ENCODE measurements around the gene GNAZ. TPM values are rescaled to one million over a fixed set of nuclear protein-coding genes. Genes with fewer than 3 reads are reported as not detected.

Gene GNAZ
- total RNA-seq, 1 experiment from 2014 or later: 12.8 TPM

DNA sequence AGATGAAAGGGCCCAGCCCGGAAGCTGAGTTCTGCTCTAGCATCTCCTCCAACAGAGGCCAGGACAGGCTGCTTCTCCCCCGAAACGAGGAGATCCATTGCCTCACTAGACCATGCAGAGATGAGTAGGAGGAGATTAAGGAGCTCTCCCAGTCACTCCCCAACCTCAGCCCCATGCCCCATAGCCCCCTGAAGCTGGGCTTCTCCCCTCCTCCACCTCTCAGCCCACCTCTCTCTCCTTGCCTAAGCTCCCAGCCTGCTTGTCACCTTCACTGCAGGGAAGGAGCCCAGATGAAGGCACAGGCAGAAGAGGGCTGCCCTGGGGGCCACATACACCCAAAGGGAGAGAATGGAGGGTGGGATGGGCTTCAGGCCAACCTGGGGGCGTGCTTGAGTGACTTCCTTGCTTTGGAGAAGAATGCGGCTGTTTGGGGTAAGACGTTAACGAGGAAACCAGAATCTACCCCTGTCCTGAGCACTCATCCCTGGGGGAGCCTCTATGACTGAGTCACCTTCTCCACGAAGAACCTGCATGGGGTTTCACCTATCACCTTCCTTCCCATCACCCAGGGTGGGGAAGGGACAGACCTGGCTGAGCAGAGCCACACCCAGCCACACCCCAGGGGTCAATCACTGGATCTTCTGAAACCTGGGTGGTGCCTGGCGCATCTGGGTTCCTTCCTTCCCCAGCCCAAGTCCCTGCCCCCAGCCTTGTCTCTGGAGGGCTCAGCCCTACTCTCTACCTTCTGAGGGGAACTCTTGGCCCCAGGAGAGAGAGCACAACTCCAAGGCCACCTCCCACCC is 11.6 kb upstream of the GNAZ start:
- no peaks in the 10 kb centered on the region for H3K9me3 ChIP-seq
- no peaks in the 10 kb centered on the region for H3K27me3 ChIP-seq
- no peaks in the 10 kb centered on the region for H3K36me3 ChIP-seq
- no peak overlapping the region for H3K4me3 ChIP-seq
- DNase-seq: no peak

DNA sequence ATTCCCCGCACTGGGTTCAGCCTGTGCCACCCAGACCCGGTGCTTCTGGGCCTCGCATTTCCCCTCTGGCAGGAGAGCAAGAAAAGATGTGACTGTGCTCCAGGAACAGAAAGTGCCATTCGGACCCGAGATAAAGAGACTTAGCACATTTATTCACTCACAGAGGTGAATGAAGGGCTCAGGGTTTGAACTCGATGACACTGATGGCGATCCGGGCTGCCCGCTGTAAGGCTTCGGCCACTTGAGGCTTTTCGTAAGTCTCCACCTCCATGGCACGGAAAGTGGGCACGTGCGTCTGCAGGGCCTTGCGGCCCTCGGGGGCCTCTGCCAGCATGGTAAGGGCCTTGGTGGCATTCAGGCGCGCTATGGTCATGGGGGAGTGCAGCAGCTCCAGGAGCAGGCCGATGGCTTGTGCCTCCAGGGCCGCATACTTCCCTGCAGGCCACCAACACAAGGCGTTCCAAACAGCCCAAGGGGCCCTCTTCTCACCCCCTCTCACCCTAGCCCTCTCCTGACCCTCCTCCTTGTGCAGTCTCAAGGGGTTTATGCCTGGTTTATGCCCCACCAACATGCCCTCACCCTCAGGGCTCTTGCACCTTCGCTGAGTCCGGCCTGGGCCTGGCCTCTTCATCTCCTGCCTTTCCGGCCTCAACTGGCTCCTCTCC is 10.9 kb upstream of the GNAZ start:
- Histone ChIP-seq H3K9me3 (no peaks in the 10 kb centered on the region), H3K4me3 (no peak overlapping the region), H3K27me3 (no peaks in the 10 kb centered on the region), H3K36me3 (no peaks in the 10 kb centered on the region)
- DNase-seq: no peak

DNA sequence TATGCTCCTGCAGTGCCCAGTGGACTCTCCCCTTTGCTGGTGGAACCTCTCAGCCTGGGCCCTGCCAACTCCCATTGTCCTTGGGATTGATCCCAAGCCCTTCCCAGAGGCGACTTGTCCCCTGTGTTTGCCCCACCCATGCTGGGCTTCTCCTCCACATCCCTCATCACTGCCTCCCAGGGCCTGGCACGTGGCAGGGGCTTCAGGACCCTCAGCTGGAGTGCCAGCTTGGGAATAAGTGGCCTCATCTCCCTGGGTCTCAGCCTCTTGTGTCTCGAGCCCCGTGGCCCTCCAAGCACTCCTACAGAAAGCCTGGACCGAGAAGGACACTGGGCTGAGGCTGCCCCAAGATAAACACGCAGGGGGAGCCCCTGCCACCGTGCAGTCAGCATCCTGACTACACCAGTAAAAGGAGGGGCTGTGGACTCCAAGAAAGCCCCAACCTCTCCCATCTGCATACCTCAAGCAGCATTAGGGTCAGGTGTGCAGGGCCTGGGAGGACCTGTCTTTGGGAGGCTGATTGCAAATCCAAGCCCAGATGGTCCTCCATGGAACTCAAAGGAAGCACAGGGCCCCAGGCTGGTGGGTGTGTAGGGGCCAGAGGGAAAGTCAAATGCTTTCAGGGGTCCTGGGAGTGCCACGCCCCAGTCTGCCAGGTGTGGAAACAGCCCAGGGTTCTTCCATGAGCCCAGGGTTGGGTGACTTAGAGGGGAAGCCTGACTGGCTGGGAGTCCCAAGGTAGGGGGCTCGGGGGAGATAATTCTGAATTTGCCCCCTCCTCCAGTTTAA is 9.5 kb upstream of the GNAZ start:
- H3K27me3 ChIP-seq: no peaks in the 10 kb centered on the region
- H3K9me3 ChIP-seq: no peaks in the 10 kb centered on the region
- no peaks in the 10 kb centered on the region for H3K36me3 ChIP-seq
- no peak overlapping the region for H3K4me3 ChIP-seq
- DNase-seq: no peak

DNA sequence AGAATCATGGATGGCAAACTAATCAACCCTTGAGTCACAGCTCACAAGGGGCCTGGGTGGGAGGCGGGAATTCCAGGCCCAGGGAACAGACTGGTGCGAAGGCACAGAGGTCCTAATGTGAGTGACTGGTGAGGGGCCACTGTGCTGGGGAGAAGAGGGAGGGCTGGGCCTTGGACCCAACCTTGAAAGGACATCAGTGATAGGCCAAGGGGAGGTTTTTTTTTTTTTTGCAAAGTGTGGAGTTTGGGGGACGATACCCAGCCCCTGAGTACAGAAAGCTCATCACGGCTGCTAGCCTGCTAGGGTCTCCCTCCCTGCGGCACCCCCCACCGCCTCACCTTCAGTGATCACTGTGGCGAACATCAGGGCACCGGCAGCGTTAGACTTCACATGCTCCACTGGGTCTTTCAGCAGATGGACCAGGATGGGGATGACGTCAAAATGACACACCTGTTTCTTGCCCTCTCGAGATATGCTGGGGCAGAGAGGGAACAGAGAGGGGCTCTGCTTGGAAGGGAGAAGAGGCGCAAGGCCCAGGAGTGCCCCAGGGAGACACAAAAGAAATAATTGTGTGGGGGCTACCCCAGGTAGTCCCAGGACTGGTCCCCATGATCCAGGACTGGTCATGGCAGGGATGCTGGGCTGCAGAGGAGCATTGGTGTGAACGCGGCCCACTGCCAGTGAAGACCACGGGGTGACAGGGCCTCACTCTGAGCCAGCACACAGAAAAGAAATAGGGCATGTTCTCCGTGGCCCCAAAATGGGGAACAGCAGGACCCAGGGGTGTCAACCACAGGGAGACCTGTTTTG is 8.6 kb upstream of the GNAZ start:
- Histone ChIP-seq H3K9me3 (no peaks in the 10 kb centered on the region), H3K36me3 (no peaks in the 10 kb centered on the region), H3K27me3 (no peaks in the 10 kb centered on the region), H3K4me3 (no peak overlapping the region)
- no peak for DNase-seq

DNA sequence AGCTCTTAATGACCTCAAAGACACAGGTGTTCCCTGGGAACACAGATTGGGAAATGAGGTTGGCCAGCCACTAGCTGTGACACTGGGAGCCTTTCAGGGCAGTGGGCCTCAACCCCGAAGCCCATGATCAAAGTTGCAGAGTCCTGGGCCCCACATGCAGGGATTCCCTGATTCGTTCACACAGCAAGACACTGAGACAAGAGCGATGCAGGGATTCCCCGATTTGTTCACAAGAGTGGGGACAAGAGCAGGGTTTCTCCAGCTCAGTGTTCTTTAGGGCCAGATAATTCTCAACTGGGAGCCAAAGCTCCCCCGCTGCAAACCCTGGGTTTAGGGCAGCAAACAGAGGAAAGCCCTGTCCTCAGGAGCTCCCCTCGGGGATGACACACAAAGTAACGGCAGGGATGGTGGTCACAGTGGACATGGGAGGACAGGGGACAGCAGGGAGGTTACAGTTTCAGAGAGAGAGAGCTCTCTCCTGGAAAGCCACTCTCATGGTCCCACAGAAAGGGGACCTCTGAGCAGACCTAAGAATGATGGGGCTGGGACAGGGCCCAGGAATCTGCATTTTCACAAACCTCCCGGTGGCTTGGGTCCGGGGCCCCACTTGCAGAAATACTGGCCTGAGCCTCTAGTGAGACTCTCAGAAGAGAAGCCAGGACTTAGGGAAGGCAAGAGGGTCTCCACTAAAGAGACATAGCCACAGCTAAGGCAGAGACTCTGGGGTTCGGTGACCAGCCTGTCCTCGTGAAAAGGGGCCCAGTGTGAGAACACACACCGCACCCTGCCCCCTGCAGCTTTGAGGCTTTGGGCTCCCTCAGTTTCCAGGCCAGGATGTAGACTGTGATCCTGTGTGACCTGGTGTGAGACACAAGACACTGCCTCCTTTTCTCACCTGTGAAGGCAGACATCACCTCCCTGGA is 7.4 kb upstream of the GNAZ start:
- Histone ChIP-seq H3K4me3 (no peak overlapping the region), H3K9me3 (no peaks in the 10 kb centered on the region), H3K36me3 (no peaks in the 10 kb centered on the region), H3K27me3 (no peaks in the 10 kb centered on the region)
- DNase-seq: no peak

DNA sequence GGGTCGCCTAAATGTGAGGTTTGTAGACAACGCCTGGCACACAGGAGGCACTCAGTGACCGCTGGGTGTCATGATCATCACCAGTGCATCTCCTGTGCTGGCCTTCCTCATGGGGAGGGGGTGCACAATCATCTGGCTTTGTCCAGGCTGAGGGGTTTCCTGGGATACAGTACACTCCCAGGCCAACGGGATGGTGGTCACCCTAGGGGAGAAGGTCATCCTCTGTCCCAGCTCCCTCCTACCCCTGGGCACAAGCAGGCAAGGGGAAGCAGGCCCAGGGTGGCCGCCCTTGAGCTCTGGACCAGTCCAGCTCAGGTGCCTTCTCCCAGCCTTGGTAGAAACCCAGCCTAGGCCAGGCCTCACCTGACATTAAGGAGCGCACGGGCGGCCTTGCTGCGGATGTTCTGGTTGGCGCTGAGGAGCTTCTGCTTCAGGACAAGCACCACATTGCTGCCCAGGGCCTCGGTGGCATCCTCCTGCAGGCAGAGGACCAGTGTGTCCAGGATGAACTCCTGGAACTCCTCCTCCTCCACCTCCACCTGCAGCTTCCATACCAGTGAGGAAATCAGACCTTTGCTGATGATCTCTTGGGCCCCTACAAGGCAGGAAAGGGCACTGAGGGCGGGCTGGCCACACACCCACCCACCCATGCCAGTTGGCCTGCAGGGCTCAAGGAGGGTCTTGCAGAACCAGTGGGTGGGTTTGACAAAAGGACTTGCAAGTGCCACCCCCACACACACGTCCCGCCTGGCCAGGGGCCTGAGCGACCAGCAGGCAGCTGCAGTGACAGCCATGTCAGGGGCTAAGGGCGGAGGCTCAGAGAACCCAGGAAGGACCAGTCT is 6.6 kb upstream of the GNAZ start:
- Histone ChIP-seq H3K9me3 (no peaks in the 10 kb centered on the region), H3K36me3 (no peaks in the 10 kb centered on the region), H3K4me3 (no peak overlapping the region), H3K27me3 (no peaks in the 10 kb centered on the region)
- DNase-seq: no peak

DNA sequence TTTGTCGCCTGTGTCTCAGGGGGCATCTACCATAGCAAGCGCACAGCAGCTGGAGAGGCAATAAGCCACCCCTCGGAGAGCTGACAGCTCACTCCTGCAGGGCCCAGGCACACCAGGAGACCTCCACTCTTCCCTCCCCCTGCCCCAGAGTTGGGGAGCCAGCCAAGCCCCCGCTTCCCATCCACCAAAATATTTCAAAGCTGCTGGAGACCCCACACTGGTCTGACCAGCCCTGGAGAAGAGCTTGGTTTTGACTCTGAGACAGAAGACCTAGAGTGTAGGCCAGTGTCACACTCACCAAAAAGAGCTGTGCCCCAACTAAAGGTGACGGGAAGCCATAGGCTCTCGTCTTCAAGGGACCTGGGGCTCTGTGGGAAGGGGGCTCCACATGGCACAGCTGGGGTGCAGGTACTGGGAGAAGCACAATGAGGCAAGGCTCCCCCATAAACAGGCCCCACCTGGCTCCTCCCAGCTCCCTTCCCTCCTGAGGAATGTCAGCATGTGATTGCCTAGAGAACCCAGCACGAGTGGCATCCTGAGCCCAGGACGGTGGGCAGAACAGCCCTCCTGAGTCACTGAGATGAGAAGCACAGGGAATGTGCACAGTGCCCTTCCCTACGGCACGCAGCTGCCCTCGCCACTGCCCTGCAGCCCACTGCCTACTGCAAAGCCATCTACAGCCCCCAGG is 5.8 kb upstream of the GNAZ start:
- Histone ChIP-seq H3K9me3 (no peaks in the 10 kb centered on the region), H3K27me3 (no peaks in the 10 kb centered on the region), H3K4me3 (no peak overlapping the region), H3K36me3 (no peaks in the 10 kb centered on the region)
- DNase-seq: no peak

DNA sequence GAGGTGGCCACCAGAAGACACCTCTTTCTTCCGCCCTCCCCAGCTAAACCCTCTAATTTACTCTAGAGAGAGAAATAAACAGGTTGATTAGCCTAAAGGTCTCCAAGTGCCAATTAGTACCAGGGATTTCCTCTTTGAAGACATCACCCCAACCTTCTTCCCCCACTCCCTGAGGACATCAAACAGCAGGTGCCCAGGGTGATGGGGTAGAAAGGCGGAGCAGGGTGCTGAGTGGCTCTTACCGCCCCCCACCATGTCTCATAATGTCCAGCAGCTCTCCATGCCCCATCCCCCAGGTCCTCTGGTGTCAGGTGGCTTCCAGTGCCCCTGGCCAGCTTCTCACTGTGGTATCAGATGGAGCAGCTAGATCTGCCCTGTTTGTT is 5.3 kb upstream of the GNAZ start:
- DNase-seq: no peak
- no peaks in the 10 kb centered on the region for H3K9me3 ChIP-seq
- H3K36me3 ChIP-seq: no peaks in the 10 kb centered on the region
- H3K27me3 ChIP-seq: no peaks in the 10 kb centered on the region
- H3K4me3 ChIP-seq: no peak overlapping the region

DNA sequence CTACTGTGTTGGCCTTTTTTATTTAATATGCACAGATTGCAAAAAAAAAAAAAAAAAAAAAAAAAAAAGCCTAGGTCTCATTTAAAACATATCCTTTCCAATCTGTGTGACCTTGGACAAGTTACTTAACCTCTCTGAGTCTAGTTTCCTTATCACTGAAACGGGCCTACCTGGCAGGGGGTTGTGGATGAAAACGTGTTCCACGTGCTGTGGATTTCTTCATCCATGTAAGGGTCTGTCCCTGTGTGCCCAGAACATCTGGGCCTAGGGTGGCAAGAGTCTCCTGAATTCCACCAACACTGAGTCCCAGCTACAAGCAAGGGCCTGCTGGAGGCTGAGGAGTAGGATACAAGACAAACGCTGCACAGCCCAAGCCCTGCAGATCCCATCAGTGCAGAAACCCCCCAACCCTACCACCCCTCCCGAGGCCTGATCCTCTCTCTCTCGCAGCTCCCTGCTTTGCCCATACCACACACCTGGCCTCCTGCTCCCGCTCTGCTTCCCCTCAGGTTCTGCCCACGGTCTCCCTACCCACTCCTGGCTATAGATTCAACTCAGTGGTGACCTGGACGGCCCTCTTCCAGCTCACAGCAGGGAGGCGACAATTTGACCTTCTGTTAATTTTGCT is 4.7 kb upstream of the GNAZ start:
- Histone ChIP-seq H3K4me3 (no peak overlapping the region), H3K36me3 (no peaks in the 10 kb centered on the region), H3K9me3 (no peaks in the 10 kb centered on the region), H3K27me3 (no peaks in the 10 kb centered on the region)
- DNase-seq: no peak

DNA sequence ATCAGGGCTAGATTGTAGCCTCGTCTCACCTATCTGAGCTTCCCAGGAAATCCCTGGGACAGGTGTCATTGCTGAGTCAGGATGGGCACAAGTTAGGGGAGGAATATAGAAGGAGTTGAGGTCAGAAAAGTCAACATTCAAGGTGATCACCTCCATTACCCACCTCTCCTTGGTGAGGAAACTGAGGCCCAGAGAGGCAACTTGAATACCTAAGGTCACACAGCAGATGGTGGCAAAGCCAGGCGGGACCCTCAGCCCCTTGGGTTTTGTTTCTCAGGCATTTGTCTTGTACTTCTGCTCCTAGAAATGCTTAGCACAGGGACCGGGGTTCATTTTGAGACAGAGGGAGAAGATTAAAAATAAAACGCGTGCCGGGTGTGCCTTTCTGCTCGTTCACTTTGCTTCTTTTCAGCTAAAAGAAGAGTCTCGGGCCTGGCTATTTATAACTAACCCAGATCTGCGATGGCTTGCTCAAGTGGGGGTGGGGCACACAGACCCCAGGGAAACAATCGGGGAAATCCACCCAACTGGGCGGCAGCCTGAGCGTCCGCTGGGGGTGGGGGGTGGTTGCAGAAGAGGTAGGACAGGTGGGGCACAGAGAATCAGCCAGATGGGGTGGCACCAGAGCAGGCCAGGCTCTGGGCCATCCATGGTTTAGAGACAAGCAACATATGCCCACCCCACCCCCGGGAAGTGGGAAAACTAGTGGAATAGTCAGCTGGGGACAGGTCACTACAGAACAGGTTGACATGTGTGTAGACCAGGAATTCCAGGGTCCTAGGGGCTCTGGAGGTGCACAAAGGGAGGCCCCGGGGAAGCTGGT is 3.9 kb upstream of the GNAZ start:
- no peak for DNase-seq
- Histone ChIP-seq H3K36me3 (no peaks in the 10 kb centered on the region), H3K9me3 (no peaks in the 10 kb centered on the region), H3K27me3 (no peaks in the 10 kb centered on the region), H3K4me3 (no peak overlapping the region)

DNA sequence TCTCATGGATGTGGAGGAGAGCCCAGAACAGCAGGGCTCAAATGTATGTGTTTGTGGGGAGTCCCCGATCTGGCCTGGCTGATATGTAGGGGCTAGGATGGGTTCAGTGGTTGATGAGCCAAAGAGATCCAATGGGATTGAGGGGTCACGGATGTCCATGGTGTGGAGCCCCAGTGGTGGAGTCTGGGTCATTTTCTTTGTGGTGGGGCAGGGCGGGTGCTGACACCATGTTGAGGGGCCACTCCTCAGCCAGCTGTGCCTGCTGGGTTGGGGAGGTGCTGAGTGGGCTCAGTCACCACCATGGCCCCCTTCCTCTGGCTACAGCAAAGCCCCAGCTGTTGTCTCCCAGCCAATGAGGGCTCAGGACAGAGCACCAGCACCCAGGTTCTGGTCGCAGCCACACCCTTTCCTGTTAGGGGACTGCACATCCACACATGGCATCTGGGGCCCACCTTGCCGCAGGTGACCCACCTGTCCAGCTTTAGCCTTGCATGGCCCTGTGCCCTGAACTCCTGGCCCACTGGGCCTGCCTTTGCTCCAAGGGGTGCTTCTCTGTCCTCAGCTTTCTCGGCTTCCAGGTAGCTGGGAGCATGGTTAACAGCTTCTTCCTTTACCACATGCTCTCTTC is 3.2 kb upstream of the GNAZ start:
- Histone ChIP-seq H3K4me3 (no peak overlapping the region), H3K9me3 (no peaks in the 10 kb centered on the region), H3K36me3 (no peaks in the 10 kb centered on the region), H3K27me3 (no peaks in the 10 kb centered on the region)
- DNase-seq: no peak

DNA sequence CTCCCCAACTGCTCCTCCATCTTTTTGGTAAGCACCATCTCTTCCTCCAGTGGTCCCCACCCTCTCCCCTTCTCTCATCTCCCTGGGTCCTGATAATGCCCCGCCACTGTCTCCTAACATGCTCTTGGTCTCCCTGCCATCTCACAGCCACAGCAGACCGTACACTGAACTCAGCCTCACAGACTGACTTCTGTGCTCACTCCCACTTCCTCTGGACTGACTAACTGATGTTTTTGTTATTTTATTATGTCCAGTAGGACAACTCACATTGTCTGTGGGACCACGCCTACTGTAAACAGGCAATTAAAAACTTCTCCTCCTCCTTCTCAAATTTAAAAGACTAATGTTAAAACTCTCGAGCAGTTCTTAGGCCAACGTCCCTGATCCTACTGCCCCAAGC is 2.6 kb upstream of the GNAZ start:
- Histone ChIP-seq H3K36me3 (no peaks in the 10 kb centered on the region), H3K27me3 (no peaks in the 10 kb centered on the region), H3K9me3 (no peaks in the 10 kb centered on the region), H3K4me3 (no peak overlapping the region)
- no peak for DNase-seq

DNA sequence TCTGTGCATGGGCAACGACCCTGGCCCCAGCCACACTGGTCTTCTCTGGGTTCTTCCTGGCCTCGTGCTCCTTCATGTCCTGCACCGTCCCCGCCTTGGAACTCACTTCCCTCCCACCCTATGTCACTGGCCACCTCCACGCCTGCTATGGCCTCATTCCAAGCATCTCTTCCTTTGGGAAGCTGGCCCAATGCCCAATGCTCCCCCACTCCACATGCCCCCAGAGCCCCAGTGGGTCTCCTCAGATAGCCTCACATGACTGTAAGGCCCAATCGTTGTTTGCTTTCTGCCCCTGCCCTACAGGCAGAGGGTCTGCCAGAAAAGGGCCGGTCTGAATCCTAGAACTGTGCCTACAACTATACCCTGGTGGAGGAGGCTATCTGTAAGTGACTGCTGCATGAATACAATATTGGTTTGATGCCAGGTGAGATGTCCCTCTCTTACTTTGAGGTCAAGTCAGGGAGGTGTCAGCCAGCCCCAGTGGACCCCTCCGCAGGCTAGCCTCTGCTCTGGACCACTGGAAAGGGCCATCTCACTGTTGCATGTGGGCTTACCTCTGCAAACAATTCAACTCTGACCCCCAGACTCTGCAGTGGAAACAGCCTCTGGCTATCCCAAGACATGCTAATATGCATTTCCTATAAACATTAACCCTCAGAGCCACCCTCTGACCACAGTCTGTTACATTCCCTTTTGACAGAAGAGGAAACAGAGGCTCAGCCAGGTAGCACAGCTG is 2.1 kb upstream of the GNAZ start:
- Histone ChIP-seq H3K4me3 (no peak overlapping the region), H3K9me3 (no peaks in the 10 kb centered on the region), H3K27me3 (no peaks in the 10 kb centered on the region), H3K36me3 (no peaks in the 10 kb centered on the region)
- no peak for DNase-seq

Data from MG63 (cell line).